Omental fat pad (tissue), 4 donors: ENCODE data around the gene NEDD9. TPM values are rescaled to one million over a fixed set of nuclear protein-coding genes. Genes with fewer than 3 reads are reported as not detected.

Experiments used
- ATAC-seq: fragments of 150-250 bp; one replicate; pipeline ENCODE4 v1.9.1; 2016; ENCODE audit warnings: mild to moderate bottlenecking, moderate library complexity; ENCODE audit not compliant: low FRiP score
- DNase-seq: peaks from one replicate; pipeline ENCODE4 v3.0.0-alpha.2; 2019; ENCODE audit warnings: low spot score
- CTCF ChIP-seq, 3 donors: fragments of 450-650 bp; IDR thresholded peaks; one replicate each; pipeline ENCODE4 v1.5.1; 2016 to 2017; ENCODE audit warnings: antibody characterized with exemption in 3 of 3, mild to moderate bottlenecking in 3 of 3, moderate library complexity in 2 of 3
- total RNA-seq, 4 donors: library from RNA; depleted of rRNA; stranded (reverse); fragments of >200 nt; gene quantifications; one replicate each; pipeline ENCODE4 v1.1.0, GENCODE V29; 2016

Gene NEDD9
- total RNA-seq, 4 donors from 2014 or later: 77.2 to 196 (median 106) TPM

DNA sequence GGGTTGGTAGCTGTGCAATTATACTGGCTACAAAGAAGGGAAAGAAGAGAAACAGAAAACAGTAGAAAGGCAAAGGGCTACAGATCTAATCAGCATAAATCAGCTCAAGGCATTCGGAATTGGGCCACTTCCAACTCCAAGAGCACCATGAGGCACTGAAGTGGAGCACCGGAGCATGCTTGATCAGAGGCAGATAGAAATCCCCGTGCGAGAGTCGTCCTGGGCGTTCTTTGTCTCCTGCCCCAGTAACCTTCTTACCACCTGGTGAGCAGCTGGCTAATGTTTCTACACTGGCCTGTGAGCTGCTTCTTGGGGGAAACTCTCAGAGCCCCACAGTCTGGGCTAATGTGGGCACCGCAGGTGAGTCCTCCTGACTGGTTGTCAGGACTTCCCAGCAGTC is 16.7 kb downstream of the NEDD9 start:
- ATAC-seq (no peak), DNase-seq (no peak)
- no peak for TF ChIP-seq CTCF (IDR thresholded peaks at IDR 0.05)

- DNase-seq (no peak), ATAC-seq (no peak)
- TF ChIP-seq CTCF (IDR thresholded peaks at IDR 0.05): no peak
Measured at GRCh38 chr6:11214901-11215300, 17.6 kb downstream of the NEDD9 start.

GRCh38 chr6:11214084-11214833 is 18.2 kb downstream of the NEDD9 start:
- ATAC-seq: peak; percentile 50
- DNase-seq: no peak
- no peak for TF ChIP-seq CTCF (IDR thresholded peaks at IDR 0.05)

DNA sequence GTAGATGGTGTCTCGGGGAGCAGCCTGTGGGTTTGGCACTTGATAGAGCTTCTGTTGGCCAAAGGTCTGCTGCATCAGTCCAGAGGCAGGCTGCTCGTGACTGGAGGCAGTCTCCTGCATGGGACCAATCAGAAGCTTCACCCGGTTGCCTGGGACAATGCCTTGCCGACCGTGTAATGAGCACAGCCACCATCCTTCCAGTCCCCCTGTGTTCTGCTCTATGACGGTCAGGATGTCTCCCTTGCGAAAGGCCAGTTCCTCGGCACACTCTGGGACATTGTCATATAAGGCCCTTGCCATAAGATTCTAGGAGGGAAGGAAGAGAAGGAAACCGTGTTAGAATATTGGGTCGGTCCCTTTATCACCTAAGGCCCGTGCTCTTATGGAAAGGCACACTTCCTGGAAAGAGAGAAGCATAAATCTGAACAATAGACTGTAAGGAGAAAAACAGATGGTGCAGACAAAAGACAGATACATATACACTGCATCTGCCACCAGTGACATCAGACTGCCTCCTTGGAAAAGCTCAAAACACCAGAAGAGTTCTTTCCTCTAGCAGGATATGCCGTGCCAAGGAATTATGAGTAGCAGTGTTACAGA is 18.9 kb downstream of the NEDD9 start:
- TF ChIP-seq CTCF (IDR thresholded peaks at IDR 0.05): no peak
- ATAC-seq: no peak
- no peak for DNase-seq

- TF ChIP-seq CTCF (IDR thresholded peaks at IDR 0.05): no peak
- peak; percentile 83 for ATAC-seq
- no peak for DNase-seq
Measured at GRCh38 chr6:11212664-11213063, 19.8 kb downstream of the NEDD9 start.

- no peak for ATAC-seq
- no peak for DNase-seq
- TF ChIP-seq CTCF (IDR thresholded peaks at IDR 0.05): no peak
Measured at GRCh38 chr6:11211254-11211653, 21.2 kb downstream of the NEDD9 start.
